ENCODE results near the gene FLYWCH1.

- TF ChIP-seq FOXK2 (IDR thresholded peaks at IDR 0.05) (no peak), BHLHE40 (IDR thresholded peaks at IDR 0.05; ENCODE audit: borderline replicate concordance in 1 of 2, low read depth in 2 of 2, low read length in 1 of 2) (no peak), NFYB (IDR thresholded peaks at IDR 0.05; ENCODE audit: insufficient read depth, low read depth, low read length) (no peak)
These were observed 45.3 kb upstream of the FLYWCH1 start for GRCh38 chr16:2866431-2866830.
